ENCODE measurements around the gene WSB2.
"Not testable (repeated sequence)": the region's sequence is repeated elsewhere in the genome, so short reads cannot be mapped to it uniquely, and the experiment has no call there.

Gene WSB2

GRCh38 chr12:118089782-118090181 is 28.8 kb upstream of the WSB2 start:
- no peak for ATAC-seq (replicated peaks; ENCODE audit: extremely low read depth, poor library complexity, severe bottlenecking)
- no peaks in the 10 kb centered on the region for H3K9me3 Mint-ChIP-seq
- H3K4me3 Mint-ChIP-seq = no peak overlapping the region
- H3K36me3 Mint-ChIP-seq (ENCODE audit: insufficient read depth) = no peaks in the 10 kb centered on the region
- H3K27ac Mint-ChIP-seq (ENCODE audit: low read depth) = no peak overlapping the region
- no peaks in the 10 kb centered on the region for H3K4me1 Mint-ChIP-seq
- no peaks in the 10 kb centered on the region for H3K27me3 Mint-ChIP-seq
- no peak for DNase-seq (ENCODE audit: low spot score in 2 of 2)

GRCh38 chr12:118082161-118082560 is 21.2 kb upstream of the WSB2 start:
- Mint-ChIP-seq H3K4me3 (no peak overlapping the region), H3K36me3 (ENCODE audit: insufficient read depth) (peaks cover 2% of the 10 kb centered on the region), H3K27me3 (no peaks in the 10 kb centered on the region)

GRCh38 chr12:118081521-118081920 is 20.5 kb upstream of the WSB2 start:
- not testable (repeated sequence) for H3K27ac Mint-ChIP-seq (ENCODE audit: low read depth); H3K9me3 Mint-ChIP-seq; ATAC-seq (replicated peaks; ENCODE audit: extremely low read depth, poor library complexity, severe bottlenecking); H3K4me3 Mint-ChIP-seq; H3K36me3 Mint-ChIP-seq (ENCODE audit: insufficient read depth); H3K4me1 Mint-ChIP-seq; DNase-seq (ENCODE audit: low spot score in 2 of 2); H3K27me3 Mint-ChIP-seq

More at GRCh38 chr12:118082161-118082560, 21.2 kb upstream of the WSB2 start:
- Mint-ChIP-seq H3K9me3 (no peaks in the 10 kb centered on the region), H3K4me1 (no peaks in the 10 kb centered on the region), H3K27ac (ENCODE audit: low read depth) (no peak overlapping the region)
- ATAC-seq (replicated peaks; ENCODE audit: extremely low read depth, poor library complexity, severe bottlenecking) = no peak
- no peak for DNase-seq (ENCODE audit: low spot score in 2 of 2)

GRCh38 chr12:118073768-118074167 is 12.8 kb upstream of the WSB2 start:
- no peak overlapping the region for H3K4me3 Mint-ChIP-seq
- ATAC-seq (replicated peaks; ENCODE audit: extremely low read depth, poor library complexity, severe bottlenecking) (no peak), DNase-seq (ENCODE audit: low spot score in 2 of 2) (no peak)
- H3K9me3 Mint-ChIP-seq = no peaks in the 10 kb centered on the region
- no peaks in the 10 kb centered on the region for H3K36me3 Mint-ChIP-seq (ENCODE audit: insufficient read depth)
- peaks cover 5% of the 10 kb centered on the region for H3K27me3 Mint-ChIP-seq
- no peaks in the 10 kb centered on the region for H3K4me1 Mint-ChIP-seq
- no peak overlapping the region for H3K27ac Mint-ChIP-seq (ENCODE audit: low read depth)

GRCh38 chr12:118070650-118071049 is 9.7 kb upstream of the WSB2 start:
- Mint-ChIP-seq H3K9me3 (no peaks in the 10 kb centered on the region), H3K36me3 (ENCODE audit: insufficient read depth) (no peaks in the 10 kb centered on the region), H3K27ac (ENCODE audit: low read depth) (no peak overlapping the region), H3K4me1 (peaks cover 2% of the 10 kb centered on the region), H3K4me3 (no peak overlapping the region), H3K27me3 (peaks cover 28% of the 10 kb centered on the region)
- DNase-seq (ENCODE audit: low spot score in 2 of 2) (no peak), ATAC-seq (replicated peaks; ENCODE audit: extremely low read depth, poor library complexity, severe bottlenecking) (no peak)

- DNase-seq (ENCODE audit: low spot score in 2 of 2) = no peak
- peaks cover 13% of the 10 kb centered on the region for H3K4me1 Mint-ChIP-seq
- H3K27ac Mint-ChIP-seq (ENCODE audit: low read depth) = no peak overlapping the region
- H3K36me3 Mint-ChIP-seq (ENCODE audit: insufficient read depth) = peaks cover 2% of the 10 kb centered on the region
- H3K27me3 Mint-ChIP-seq = peaks cover 28% of the 10 kb centered on the region
- no peak overlapping the region for H3K4me3 Mint-ChIP-seq
- no peak for ATAC-seq (replicated peaks; ENCODE audit: extremely low read depth, poor library complexity, severe bottlenecking)
- H3K9me3 Mint-ChIP-seq = no peaks in the 10 kb centered on the region
Measured at GRCh38 chr12:118068445-118068844, 7.5 kb upstream of the WSB2 start.

- Mint-ChIP-seq H3K9me3 (no peaks in the 10 kb centered on the region), H3K4me1 (peaks cover 24% of the 10 kb centered on the region), H3K27me3 (peaks cover 28% of the 10 kb centered on the region), H3K4me3 (no peak overlapping the region), H3K27ac (ENCODE audit: low read depth) (no peak overlapping the region), H3K36me3 (ENCODE audit: insufficient read depth) (peaks cover 6% of the 10 kb centered on the region)
- no peak for DNase-seq (ENCODE audit: low spot score in 2 of 2)
- no peak for ATAC-seq (replicated peaks; ENCODE audit: extremely low read depth, poor library complexity, severe bottlenecking)
Measured at GRCh38 chr12:118065380-118065779, 4.4 kb upstream of the WSB2 start.

GRCh38 chr12:118064608-118065007 is 3.6 kb upstream of the WSB2 start:
- Mint-ChIP-seq H3K27ac (ENCODE audit: low read depth) (no peak overlapping the region), H3K4me1 (peaks cover 32% of the 10 kb centered on the region)

GRCh38 chr12:118063576-118064391 is 2.8 kb upstream of the WSB2 start:
- Mint-ChIP-seq H3K27me3 (peaks cover 23% of the 10 kb centered on the region), H3K4me1 (peaks cover 40% of the 10 kb centered on the region), H3K4me3 (no peak overlapping the region), H3K36me3 (ENCODE audit: insufficient read depth) (peaks cover 13% of the 10 kb centered on the region), H3K9me3 (no peaks in the 10 kb centered on the region), H3K27ac (ENCODE audit: low read depth) (no peak overlapping the region)
- ATAC-seq (replicated peaks; ENCODE audit: extremely low read depth, poor library complexity, severe bottlenecking) (no peak), DNase-seq (ENCODE audit: low spot score in 2 of 2) (no peak)

More at GRCh38 chr12:118064608-118065007, 3.6 kb upstream of the WSB2 start:
- H3K36me3 Mint-ChIP-seq (ENCODE audit: insufficient read depth) = peaks cover 10% of the 10 kb centered on the region
- peak overlapping the region; percentile 20 for H3K4me3 Mint-ChIP-seq
- peaks cover 28% of the 10 kb centered on the region for H3K27me3 Mint-ChIP-seq
- no peaks in the 10 kb centered on the region for H3K9me3 Mint-ChIP-seq
- DNase-seq (ENCODE audit: low spot score in 2 of 2) = no peak
- ATAC-seq (replicated peaks; ENCODE audit: extremely low read depth, poor library complexity, severe bottlenecking) = no peak

- H3K4me3 Mint-ChIP-seq = peak overlapping the region; percentile 91
- no peak for DNase-seq (ENCODE audit: low spot score in 2 of 2)
- H3K27ac Mint-ChIP-seq (ENCODE audit: low read depth) = peak overlapping the region; percentile 96
- ATAC-seq (replicated peaks; ENCODE audit: extremely low read depth, poor library complexity, severe bottlenecking) = no peak
- H3K27me3 Mint-ChIP-seq = peaks cover 8% of the 10 kb centered on the region
- H3K9me3 Mint-ChIP-seq = no peaks in the 10 kb centered on the region
- peaks cover 19% of the 10 kb centered on the region for H3K36me3 Mint-ChIP-seq (ENCODE audit: insufficient read depth)
- peaks cover 44% of the 10 kb centered on the region for H3K4me1 Mint-ChIP-seq
Measured at GRCh38 chr12:118061873-118062843, 1.2 kb upstream of the WSB2 start.

- Mint-ChIP-seq H3K36me3 (ENCODE audit: insufficient read depth) (peaks cover 19% of the 10 kb centered on the region), H3K4me1 (peaks cover 50% of the 10 kb centered on the region), H3K9me3 (no peaks in the 10 kb centered on the region), H3K4me3 (peak overlapping the region; percentile 91), H3K27me3 (no peaks in the 10 kb centered on the region), H3K27ac (ENCODE audit: low read depth) (peak overlapping the region; percentile 96)
- DNase-seq (ENCODE audit: low spot score in 2 of 2) (peak; percentile 17 to 20), ATAC-seq (replicated peaks; ENCODE audit: extremely low read depth, poor library complexity, severe bottlenecking) (no peak)
Measured at GRCh38 chr12:118060301-118061010, 523 bp downstream of the WSB2 start.
